ENCODE results near the gene DAPL1. TPM values are rescaled to one million over a fixed set of nuclear protein-coding genes. Genes with fewer than 3 reads are reported as not detected.

The DAPL1 gene
- polyA plus RNA-seq, 1 of the 3 experiments (the other 2 are of a cell fraction) = not detected

- TF ChIP-seq FOXJ3 (CRISPR knock-in tag; IDR thresholded peaks at IDR 0.05) = no peak
Observed at GRCh38 chr2:158823486-158824237, 28.5 kb downstream of the DAPL1 start (continued).

GRCh38 chr2:158825021-158825420, 29.9 kb downstream of the DAPL1 start:
- no peaks in the 10 kb centered on the region for H3K9me3 ChIP-seq
- H4K20me1 ChIP-seq (ENCODE audit: insufficient read depth) = no peaks in the 10 kb centered on the region
- CTCF ChIA-PET = no interaction called here
- H3K79me2 ChIP-seq (ENCODE audit: insufficient read depth) = no peaks in the 10 kb centered on the region
- no peak overlapping the region for H3K9ac ChIP-seq
- TF ChIP-seq RCOR1 (IDR thresholded peaks at IDR 0.05; ENCODE audit: low read length) (no peak), SMC3 (IDR thresholded peaks at IDR 0.05; ENCODE audit: low read depth, low read length) (no peak), FOXM1 (IDR thresholded peaks at IDR 0.05; ENCODE audit: low read depth) (no peak), USF2 (IDR thresholded peaks at IDR 0.05; ENCODE audit: borderline replicate concordance, low read depth, low read length) (no peak), IRF3 (IDR thresholded peaks at IDR 0.05; ENCODE audit: low read depth, low read length) (no peak), JUND (IDR thresholded peaks at IDR 0.05) (no peak), REST (IDR thresholded peaks at IDR 0.05; ENCODE audit: low read depth, low read length) (no peak), TEAD4 (IDR thresholded peaks at IDR 0.05; ENCODE audit: borderline replicate concordance, insufficient read depth) (no peak), YY1 (IDR thresholded peaks at IDR 0.05; ENCODE audit: low read depth) (no peak), RXRA (IDR thresholded peaks at IDR 0.05; ENCODE audit: borderline replicate concordance, low read depth) (no peak), TCF12 (IDR thresholded peaks at IDR 0.05) (no peak), GABPA (IDR thresholded peaks at IDR 0.05; ENCODE audit: low read depth) (no peak), POLR2AphosphoS5 (IDR thresholded peaks at IDR 0.05; ENCODE audit: low read depth, low read length) (no peak), USF1 (IDR thresholded peaks at IDR 0.05; ENCODE audit: borderline replicate concordance, low read depth) (no peak), TAF1 (IDR thresholded peaks at IDR 0.05; ENCODE audit: borderline replicate concordance, low read depth, low read length) (no peak)
- no peak for DNase-seq
- no peaks in the 10 kb centered on the region for H3K27me3 ChIP-seq (ENCODE audit: insufficient read depth)
- POLR2A ChIA-PET = no interaction called here
- peaks cover 0 to 12% of the 10 kb centered on the region in 2 experiments; a peak in 2 of 4 replicates for H3K4me1 ChIP-seq (ENCODE audit: control insufficient read depth in 1 of 2, insufficient read depth in 2 of 2, low read depth in 1 of 2, low read length in 1 of 2)
- H3K36me3 ChIP-seq (replicated peaks in 1 of 2; ENCODE audit: control insufficient read depth in 1 of 2, insufficient read depth in 2 of 2, low read length in 1 of 2) = no peaks in the 10 kb centered on the region
- H2AFZ ChIP-seq (ENCODE audit: low read depth) = no peak overlapping the region
- H3F3A ChIP-seq (replicated peaks; ENCODE audit: insufficient read depth) = peaks cover 9% of the 10 kb centered on the region
- no peak overlapping the region for H3K4me2 ChIP-seq
- 63% methylated on average over 3 of the region's 3 CpGs for WGBS (ENCODE audit: low lambda C conversion rate)
- H3K4me3 ChIP-seq (ENCODE audit: low read depth in 2 of 2, low read length in 1 of 2) = no peak overlapping the region
- no peaks in the 10 kb centered on the region for H3K9me2 ChIP-seq
- no peak overlapping the region for H3K27ac ChIP-seq (ENCODE audit: low read depth in 2 of 2, low read length in 1 of 2)
